WERI-Rb-1 (cell line): ENCODE measurements around the gene FASTK.

Source experiments
- DNase-seq: peaks from one replicate; pipeline ENCODE4 v3.0.0-alpha.2; 2020
- H3K27ac ChIP-seq: fragments of 250-450 bp; sonication (Bioruptor Pico); 2 replicates; pipeline ENCODE4 v1.5.1; 2020; ENCODE audit warnings: mild to moderate bottlenecking, moderate library complexity
- H3K27me3 ChIP-seq: fragments of 250-450 bp; sonication (Bioruptor Pico); 2 replicates; pipeline ENCODE4 v1.5.1; 2021; ENCODE audit warnings: mild to moderate bottlenecking, low read depth, moderate library complexity; ENCODE audit not compliant: insufficient read depth, severe bottlenecking
- H3K36me3 ChIP-seq: fragments of 250-450 bp; sonication (Bioruptor Pico); 2 replicates; pipeline ENCODE4 v1.5.1; 2020; ENCODE audit warnings: mild to moderate bottlenecking, moderate library complexity
- H3K4me3 ChIP-seq: 2 replicates; pipeline ENCODE4 v1.5.1; 2011; ENCODE audit warnings: low read depth, mild to moderate bottlenecking, control low read depth, low read length
- H3K9me3 ChIP-seq: fragments of 250-450 bp; sonication (Bioruptor Pico); 2 replicates; pipeline ENCODE4 v1.5.1; 2021; ENCODE audit warnings: mild to moderate bottlenecking, moderate library complexity; ENCODE audit not compliant: severe bottlenecking
- TF ChIP-seq, protein P1 (sequence below): IDR thresholded peaks from 2 replicates; pipeline ENCODE4 v1.5.1; 2011; ENCODE audit warnings: low read depth, mild to moderate bottlenecking, control low read depth, inconsistent platforms, low read length

The FASTK gene

DNA sequence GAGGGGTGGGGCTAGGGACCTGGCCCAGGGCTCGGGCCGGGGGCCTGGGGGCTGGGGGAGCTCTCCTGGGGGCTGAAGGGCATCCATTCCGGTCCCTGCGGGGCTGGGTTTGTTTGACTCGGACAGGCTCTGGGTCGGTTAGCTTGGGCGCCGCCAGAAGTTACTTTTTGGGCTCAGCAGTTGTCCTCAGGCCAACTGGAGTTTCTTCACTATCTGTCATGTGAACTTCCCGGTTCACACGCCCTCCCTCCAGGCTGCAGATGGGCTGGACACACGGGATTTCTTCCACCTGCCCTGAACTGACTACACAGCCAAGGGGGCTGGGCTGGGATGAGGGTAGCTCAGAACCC is 17.4 kb downstream of the FASTK start:
- Histone ChIP-seq H3K4me3 (no peak overlapping the region), H3K36me3 (peaks cover 48% of the 10 kb centered on the region), H3K27ac (no peak overlapping the region), H3K27me3 (no peaks in the 10 kb centered on the region), H3K9me3 (no peaks in the 10 kb centered on the region)
- no peak for DNase-seq
- TF ChIP-seq, protein P1, sequence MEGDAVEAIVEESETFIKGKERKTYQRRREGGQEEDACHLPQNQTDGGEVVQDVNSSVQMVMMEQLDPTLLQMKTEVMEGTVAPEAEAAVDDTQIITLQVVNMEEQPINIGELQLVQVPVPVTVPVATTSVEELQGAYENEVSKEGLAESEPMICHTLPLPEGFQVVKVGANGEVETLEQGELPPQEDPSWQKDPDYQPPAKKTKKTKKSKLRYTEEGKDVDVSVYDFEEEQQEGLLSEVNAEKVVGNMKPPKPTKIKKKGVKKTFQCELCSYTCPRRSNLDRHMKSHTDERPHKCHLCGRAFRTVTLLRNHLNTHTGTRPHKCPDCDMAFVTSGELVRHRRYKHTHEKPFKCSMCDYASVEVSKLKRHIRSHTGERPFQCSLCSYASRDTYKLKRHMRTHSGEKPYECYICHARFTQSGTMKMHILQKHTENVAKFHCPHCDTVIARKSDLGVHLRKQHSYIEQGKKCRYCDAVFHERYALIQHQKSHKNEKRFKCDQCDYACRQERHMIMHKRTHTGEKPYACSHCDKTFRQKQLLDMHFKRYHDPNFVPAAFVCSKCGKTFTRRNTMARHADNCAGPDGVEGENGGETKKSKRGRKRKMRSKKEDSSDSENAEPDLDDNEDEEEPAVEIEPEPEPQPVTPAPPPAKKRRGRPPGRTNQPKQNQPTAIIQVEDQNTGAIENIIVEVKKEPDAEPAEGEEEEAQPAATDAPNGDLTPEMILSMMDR: no peak

DNA sequence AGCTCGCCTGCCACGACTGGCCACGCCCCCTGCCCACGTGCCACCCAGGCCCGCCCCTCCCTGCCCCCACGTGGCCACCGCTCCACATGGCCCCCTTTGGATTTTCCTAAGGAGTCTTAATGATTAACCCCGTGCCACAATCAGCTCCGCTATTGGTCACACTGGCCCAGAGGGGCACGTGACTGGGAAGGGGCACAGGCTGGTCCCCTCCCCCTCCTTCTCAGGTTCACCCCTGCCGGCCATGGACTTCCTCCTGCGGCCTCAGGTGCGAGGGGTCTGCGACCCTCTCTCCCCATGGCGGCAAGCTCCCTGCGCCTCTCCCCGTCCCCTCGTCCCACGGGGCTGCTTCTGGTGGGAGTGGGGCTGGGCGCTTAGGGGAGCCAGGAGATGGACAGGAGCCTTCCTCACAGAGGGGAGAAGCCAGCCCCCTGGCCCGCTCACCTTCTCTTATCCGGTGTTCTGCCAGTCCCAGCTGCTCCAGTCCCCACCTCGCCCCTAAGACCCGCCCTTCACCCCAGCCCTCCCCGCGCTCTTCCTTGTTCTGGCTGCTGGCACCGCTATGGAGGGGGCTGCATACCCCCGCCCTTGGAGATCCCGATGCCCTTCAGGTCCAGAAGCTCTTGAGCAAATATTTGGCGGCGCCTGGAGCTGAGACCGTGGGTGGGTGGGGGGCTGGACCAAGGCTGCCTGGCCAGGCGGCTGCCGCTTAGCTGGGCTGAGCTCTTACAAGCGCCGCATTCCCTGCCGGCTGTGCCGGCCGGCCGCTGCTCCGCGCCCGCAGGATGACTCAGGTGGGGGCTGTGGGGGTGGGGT is 18.0 kb downstream of the FASTK start:
- Histone ChIP-seq H3K9me3 (no peaks in the 10 kb centered on the region), H3K4me3 (peak overlapping the region; percentile 37), H3K36me3 (peaks cover 42% of the 10 kb centered on the region), H3K27me3 (no peaks in the 10 kb centered on the region), H3K27ac (peak overlapping the region; percentile 69)
- TF ChIP-seq, protein P1: no peak
- DNase-seq: peak; percentile 90

- TF ChIP-seq, protein P1: no peak
- no peaks in the 10 kb centered on the region for H3K27me3 ChIP-seq
- H3K27ac ChIP-seq: peak overlapping the region; percentile 75
- no peak overlapping the region for H3K4me3 ChIP-seq
- peaks cover 37% of the 10 kb centered on the region for H3K36me3 ChIP-seq
- H3K9me3 ChIP-seq: no peaks in the 10 kb centered on the region
- no peak for DNase-seq
Observed at GRCh38 chr7:151062111-151062398, 18.6 kb downstream of the FASTK start.

- no peak for DNase-seq
- H3K4me3 ChIP-seq: no peak overlapping the region
- TF ChIP-seq, protein P1: no peak
- peaks cover 31% of the 10 kb centered on the region for H3K36me3 ChIP-seq
- H3K27ac ChIP-seq: peak overlapping the region; percentile 75
- H3K9me3 ChIP-seq: no peaks in the 10 kb centered on the region
- no peaks in the 10 kb centered on the region for H3K27me3 ChIP-seq
Observed at GRCh38 chr7:151061213-151062110, 19.1 kb downstream of the FASTK start.

DNA sequence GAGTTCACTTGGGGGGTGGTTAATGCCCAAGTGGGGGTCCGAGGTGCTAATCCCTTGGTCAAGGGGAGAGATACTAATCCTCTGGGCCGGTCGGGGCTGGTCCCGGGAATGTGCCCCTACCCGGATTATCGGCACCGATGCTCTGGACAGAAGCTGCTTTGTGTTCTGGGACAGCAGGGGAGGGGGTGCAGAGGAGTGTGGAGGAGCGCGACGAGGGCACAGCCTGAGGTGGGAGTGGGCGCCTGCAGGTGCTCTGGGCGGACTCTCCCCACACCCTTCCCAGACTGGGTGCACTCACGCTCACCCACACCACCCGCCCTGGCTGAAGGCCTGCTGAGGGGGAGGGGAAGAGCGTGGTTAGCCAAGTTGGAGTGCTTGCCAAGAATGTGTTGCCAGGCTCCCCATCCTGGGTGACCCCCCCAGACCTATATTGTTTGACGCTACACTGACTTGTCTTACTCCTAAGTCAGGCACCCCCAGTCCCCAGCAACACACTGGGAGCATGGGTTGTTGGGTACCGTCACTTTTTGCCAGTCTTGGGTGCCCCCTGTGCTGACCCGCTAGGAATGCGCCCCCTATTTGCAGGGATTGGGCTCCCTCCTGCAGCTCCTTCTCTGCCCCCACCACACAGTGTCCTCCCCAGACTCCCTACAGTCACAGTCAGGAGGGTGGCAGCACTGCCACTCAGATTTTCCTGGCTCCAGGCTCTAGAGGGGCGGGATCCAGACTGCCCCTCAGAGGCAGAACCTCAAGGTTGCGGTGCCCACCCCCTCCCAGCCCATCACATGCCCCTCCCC is 20.0 kb downstream of the FASTK start:
- Histone ChIP-seq H3K4me3 (peak overlapping the region; percentile 76), H3K27ac (peak overlapping the region; percentile 75), H3K9me3 (no peaks in the 10 kb centered on the region), H3K36me3 (peaks cover 29% of the 10 kb centered on the region), H3K27me3 (no peaks in the 10 kb centered on the region)
- TF ChIP-seq, protein P1: peak; percentile 15; the same call in 1 of the 2 replicates
- peak; percentile 79 for DNase-seq
